ENCODE results near the gene RAB31.
"Not testable (repeated sequence)": the region's sequence is repeated elsewhere in the genome, so short reads cannot be mapped to it uniquely, and the experiment has no call there.

RAB31 gene

GRCh38 chr18:9878783-9879242 lies 170.7 kb downstream of the RAB31 start:
- Histone ChIP-seq H3K9me3 (ENCODE audit: insufficient read depth, low read depth, low read length) (no peaks in the 10 kb centered on the region), H3K4me1 (ENCODE audit: insufficient read depth, low read length) (0 out of 2 replicates have a peak, but pooled peaks cover 2% of the 10 kb centered on the region), H3K27me3 (ENCODE audit: insufficient read depth, low read length) (no peaks in the 10 kb centered on the region), H3K36me3 (ENCODE audit: insufficient read depth, low read depth, low read length) (no peaks in the 10 kb centered on the region), H3K9ac (ENCODE audit: low read depth, low read length) (no peak overlapping the region), H3K4me3 (ENCODE audit: low read length) (no peak overlapping the region), H3K27ac (ENCODE audit: low read length) (no peak overlapping the region)

- H3K27ac ChIP-seq (ENCODE audit: low read length) = no peak overlapping the region
- no peaks in the 10 kb centered on the region for H3K4me1 ChIP-seq (ENCODE audit: insufficient read depth, low read length)
These were observed 176.0 kb downstream of the RAB31 start for GRCh38 chr18:9884090-9884489.

GRCh38 chr18:9884532-9885140 lies 176.5 kb downstream of the RAB31 start:
- no peak overlapping the region for H3K27ac ChIP-seq (ENCODE audit: low read length)
- H3K36me3 ChIP-seq (ENCODE audit: insufficient read depth, low read depth, low read length) = no peaks in the 10 kb centered on the region
- H3K4me3 ChIP-seq (ENCODE audit: low read length) = no peak overlapping the region
- no peak overlapping the region for H3K9ac ChIP-seq (ENCODE audit: low read depth, low read length)
- no peaks in the 10 kb centered on the region for H3K27me3 ChIP-seq (ENCODE audit: insufficient read depth, low read length)
- no peaks in the 10 kb centered on the region for H3K9me3 ChIP-seq (ENCODE audit: insufficient read depth, low read depth, low read length)
- no peaks in the 10 kb centered on the region for H3K4me1 ChIP-seq (ENCODE audit: insufficient read depth, low read length)

More at GRCh38 chr18:9884090-9884489, 176.0 kb downstream of the RAB31 start:
- H3K36me3 ChIP-seq (ENCODE audit: insufficient read depth, low read depth, low read length) = no peaks in the 10 kb centered on the region
- H3K9ac ChIP-seq (ENCODE audit: low read depth, low read length) = no peak overlapping the region
- no peaks in the 10 kb centered on the region for H3K27me3 ChIP-seq (ENCODE audit: insufficient read depth, low read length)
- no peak overlapping the region for H3K4me3 ChIP-seq (ENCODE audit: low read length)
- H3K9me3 ChIP-seq (ENCODE audit: insufficient read depth, low read depth, low read length) = no peaks in the 10 kb centered on the region

GRCh38 chr18:9885170-9886004 lies 177.3 kb downstream of the RAB31 start, which contains the start of gene TXNDC2:
Gene TXNDC2, plus strand, starts transcription at chr18:9885973. Its CDS starts 708 bp downstream, at chr18:9886681.
- Histone ChIP-seq H3K4me3 (ENCODE audit: low read length) (no peak within 1 kb of the TSS), H3K27me3 (ENCODE audit: insufficient read depth, low read length) (no peaks in the 10 kb centered on the region), H3K4me1 (ENCODE audit: insufficient read depth, low read length) (no peaks in the 10 kb centered on the region), H3K27ac (ENCODE audit: low read length) (no peak within 1 kb of the TSS), H3K9ac (ENCODE audit: low read depth, low read length) (no peak within 1 kb of the TSS), H3K9me3 (ENCODE audit: insufficient read depth, low read depth, low read length) (no peaks in the 10 kb centered on the region), H3K36me3 (ENCODE audit: insufficient read depth, low read depth, low read length) (no peaks in the 10 kb centered on the region)

- H3K27me3 ChIP-seq (ENCODE audit: insufficient read depth, low read length) = no peaks in the 10 kb centered on the region
- H3K4me1 ChIP-seq (ENCODE audit: insufficient read depth, low read length) = no peaks in the 10 kb centered on the region
- no peaks in the 10 kb centered on the region for H3K9me3 ChIP-seq (ENCODE audit: insufficient read depth, low read depth, low read length)
- H3K4me3 ChIP-seq (ENCODE audit: low read length) = no peak overlapping the region
- H3K9ac ChIP-seq (ENCODE audit: low read depth, low read length) = no peak overlapping the region
- no peaks in the 10 kb centered on the region for H3K36me3 ChIP-seq (ENCODE audit: insufficient read depth, low read depth, low read length)
- no peak overlapping the region for H3K27ac ChIP-seq (ENCODE audit: low read length)
These were observed 177.9 kb downstream of the RAB31 start for GRCh38 chr18:9886005-9886348.

- Histone ChIP-seq H3K36me3 (ENCODE audit: insufficient read depth, low read depth, low read length) (no peaks in the 10 kb centered on the region), H3K27ac (ENCODE audit: low read length) (no peak overlapping the region), H3K27me3 (ENCODE audit: insufficient read depth, low read length) (no peaks in the 10 kb centered on the region), H3K4me1 (ENCODE audit: insufficient read depth, low read length) (no peaks in the 10 kb centered on the region), H3K4me3 (ENCODE audit: low read length) (no peak overlapping the region), H3K9ac (ENCODE audit: low read depth, low read length) (no peak overlapping the region), H3K9me3 (ENCODE audit: insufficient read depth, low read depth, low read length) (no peaks in the 10 kb centered on the region)
These were observed 179.9 kb downstream of the RAB31 start for GRCh38 chr18:9887992-9888391.

- no peak overlapping the region for H3K4me3 ChIP-seq (ENCODE audit: low read length)
- H3K9ac ChIP-seq (ENCODE audit: low read depth, low read length) = no peak overlapping the region
- H3K4me1 ChIP-seq (ENCODE audit: insufficient read depth, low read length) = no peaks in the 10 kb centered on the region
- no peaks in the 10 kb centered on the region for H3K36me3 ChIP-seq (ENCODE audit: insufficient read depth, low read depth, low read length)
- no peak overlapping the region for H3K27ac ChIP-seq (ENCODE audit: low read length)
- no peaks in the 10 kb centered on the region for H3K27me3 ChIP-seq (ENCODE audit: insufficient read depth, low read length)
- H3K9me3 ChIP-seq (ENCODE audit: insufficient read depth, low read depth, low read length) = no peaks in the 10 kb centered on the region
These were observed 182.1 kb downstream of the RAB31 start for GRCh38 chr18:9890196-9890595.

GRCh38 chr18:9890957-9891356 lies 182.9 kb downstream of the RAB31 start:
- no peak overlapping the region for H3K9ac ChIP-seq (ENCODE audit: low read depth, low read length)
- H3K27ac ChIP-seq (ENCODE audit: low read length) = no peak overlapping the region
- H3K27me3 ChIP-seq (ENCODE audit: insufficient read depth, low read length) = no peaks in the 10 kb centered on the region
- H3K4me1 ChIP-seq (ENCODE audit: insufficient read depth, low read length) = no peaks in the 10 kb centered on the region
- no peaks in the 10 kb centered on the region for H3K9me3 ChIP-seq (ENCODE audit: insufficient read depth, low read depth, low read length)
- H3K36me3 ChIP-seq (ENCODE audit: insufficient read depth, low read depth, low read length) = no peaks in the 10 kb centered on the region
- H3K4me3 ChIP-seq (ENCODE audit: low read length) = no peak overlapping the region

- not testable (repeated sequence) for H3K36me3 ChIP-seq (ENCODE audit: insufficient read depth, low read depth, low read length); H3K9ac ChIP-seq (ENCODE audit: low read depth, low read length); H3K4me3 ChIP-seq (ENCODE audit: low read length); H3K27me3 ChIP-seq (ENCODE audit: insufficient read depth, low read length); H3K4me1 ChIP-seq (ENCODE audit: insufficient read depth, low read length); H3K9me3 ChIP-seq (ENCODE audit: insufficient read depth, low read depth, low read length); H3K27ac ChIP-seq (ENCODE audit: low read length)
These were observed 183.4 kb downstream of the RAB31 start for GRCh38 chr18:9891515-9891914.

- Histone ChIP-seq H3K27me3 (ENCODE audit: insufficient read depth, low read length) (no peaks in the 10 kb centered on the region), H3K4me1 (ENCODE audit: insufficient read depth, low read length) (no peaks in the 10 kb centered on the region), H3K9ac (ENCODE audit: low read depth, low read length) (no peak overlapping the region), H3K4me3 (ENCODE audit: low read length) (no peak overlapping the region), H3K27ac (ENCODE audit: low read length) (no peak overlapping the region), H3K36me3 (ENCODE audit: insufficient read depth, low read depth, low read length) (no peaks in the 10 kb centered on the region), H3K9me3 (ENCODE audit: insufficient read depth, low read depth, low read length) (no peaks in the 10 kb centered on the region)
These were observed 186.5 kb downstream of the RAB31 start for GRCh38 chr18:9894454-9895068.

- no peaks in the 10 kb centered on the region for H3K9me3 ChIP-seq (ENCODE audit: insufficient read depth, low read depth, low read length)
- H3K4me1 ChIP-seq (ENCODE audit: insufficient read depth, low read length) = peaks cover 6% of the 10 kb centered on the region; the same call in 1 of the 2 replicates
- no peak overlapping the region for H3K27ac ChIP-seq (ENCODE audit: low read length)
- H3K27me3 ChIP-seq (ENCODE audit: insufficient read depth, low read length) = no peaks in the 10 kb centered on the region
- H3K9ac ChIP-seq (ENCODE audit: low read depth, low read length) = no peak overlapping the region
- H3K4me3 ChIP-seq (ENCODE audit: low read length) = no peak overlapping the region
- no peaks in the 10 kb centered on the region for H3K36me3 ChIP-seq (ENCODE audit: insufficient read depth, low read depth, low read length)
These were observed 189.0 kb downstream of the RAB31 start for GRCh38 chr18:9897129-9897528.
